HEK293 (cell line): ENCODE results near the gene ADAMTS12.

Experiments
- CTCF ChIA-PET: fragments of 350-600 bp; formaldehyde crosslinking; extraction: SDS; loops from one replicate; lab custom pipeline; 2021; ENCODE audit warnings: antibody characterized with exemption; lab: Yijun Ruan, JAX
- POLR2A ChIA-PET: fragments of 300-600 bp; formaldehyde crosslinking; extraction: SDS; loops from one replicate; lab custom pipeline; 2020; ENCODE audit warnings: antibody characterized with exemption, inconsistent platforms; lab: Yijun Ruan, JAX
- H3K27ac ChIP-seq: fragments of 200-500 bp; sonication (Bioruptor generic); 2 replicates; pipeline ENCODE4 v1.5.1; 2014; ENCODE audit warnings: low read depth, low read length, control low read depth, inconsistent platforms; ENCODE audit errors: extremely low read depth
- H3K36me3 ChIP-seq, 2 experiments: fragments of 200-500 bp in 1 of 2; sonication (Bioruptor generic) in 1 of 2; 1 replicate in 1 of 2; 2 replicates in 1 of 2; pipeline ENCODE4 v1.5.1; 2014 to 2017; ENCODE audit warnings: inconsistent platforms in 2 of 2, low read length in 2 of 2; ENCODE audit not compliant: control insufficient read depth in 2 of 2, insufficient read depth in 1 of 2
- H3K4me1 ChIP-seq: fragments of 200-500 bp; sonication (Bioruptor generic); 2 replicates; pipeline ENCODE4 v1.5.1; 2014; ENCODE audit warnings: mild to moderate bottlenecking, low read length, inconsistent platforms; ENCODE audit not compliant: control insufficient read depth, insufficient read depth
- H3K4me3 ChIP-seq: 2 replicates; pipeline ENCODE4 v1.5.1; 2011; ENCODE audit warnings: low read depth, mild to moderate bottlenecking, control low read depth, low read length, moderate library complexity
- H3K9me3 ChIP-seq: fragments of 200-500 bp; sonication (Bioruptor generic); 2 replicates; pipeline ENCODE4 v1.5.1; 2014; ENCODE audit warnings: low read depth, low read length, inconsistent platforms; ENCODE audit not compliant: control insufficient read depth, insufficient read depth
- BCL11B ChIP-seq: fragments of 450-650 bp; formaldehyde crosslinking; IDR thresholded peaks from 2 replicates; pipeline ENCODE4 v1.5.1; 2016; ENCODE audit warnings: low read depth, missing biosample characterization, missing genetic modification characterization
- HOXA7 ChIP-seq: sonication (generic); formaldehyde crosslinking; IDR thresholded peaks from 2 replicates; pipeline ENCODE4 v1.8.1; 2022; ENCODE audit warnings: missing genetic modification reagents, borderline replicate concordance
- HOXD13 ChIP-seq: sonication (generic); formaldehyde crosslinking; IDR thresholded peaks from 2 replicates; pipeline ENCODE4 v1.8.0; 2022; ENCODE audit warnings: missing genetic modification reagents, borderline replicate concordance
- KLF1 ChIP-seq: fragments of 450-650 bp; formaldehyde crosslinking; IDR thresholded peaks from 2 replicates; pipeline ENCODE4 v1.5.1; 2016; ENCODE audit warnings: missing biosample characterization, missing genetic modification characterization
- SP7 ChIP-seq: fragments of 450-650 bp; formaldehyde crosslinking; IDR thresholded peaks from 2 replicates; pipeline ENCODE4 v1.5.1; 2016; ENCODE audit warnings: missing biosample characterization, missing genetic modification characterization
- YY1 ChIP-seq: fragments of 450-650 bp; formaldehyde crosslinking; IDR thresholded peaks from 2 replicates; pipeline ENCODE4 v1.5.1; 2018; ENCODE audit warnings: missing biosample characterization, missing genetic modification characterization
- ZEB2 ChIP-seq: fragments of 450-650 bp; formaldehyde crosslinking; IDR thresholded peaks from 2 replicates; pipeline ENCODE4 v1.5.1; 2016; ENCODE audit warnings: missing biosample characterization, missing genetic modification characterization
- ZFP3 ChIP-seq: fragments of 450-650 bp; formaldehyde crosslinking; IDR thresholded peaks from 2 replicates; pipeline ENCODE4 v1.5.1; 2016; ENCODE audit warnings: low read depth, missing biosample characterization, missing genetic modification characterization
- ZFP41 ChIP-seq: fragments of 450-650 bp; formaldehyde crosslinking; IDR thresholded peaks from 2 replicates; pipeline ENCODE4 v1.5.1; 2016; ENCODE audit warnings: missing biosample characterization, missing genetic modification characterization, borderline replicate concordance
- ZNF112 ChIP-seq: fragments of 450-650 bp; formaldehyde crosslinking; IDR thresholded peaks from 2 replicates; pipeline ENCODE4 v1.5.0; 2017; ENCODE audit warnings: missing biosample characterization, missing genetic modification characterization
- ZNF169 ChIP-seq: fragments of 450-650 bp; formaldehyde crosslinking; IDR thresholded peaks from 2 replicates; pipeline ENCODE4 v1.5.1; 2016; ENCODE audit warnings: missing biosample characterization, missing genetic modification characterization
- ZNF449 ChIP-seq: fragments of 450-650 bp; formaldehyde crosslinking; IDR thresholded peaks from 2 replicates; pipeline ENCODE4 v1.5.1; 2017; ENCODE audit warnings: missing biosample characterization, mild to moderate bottlenecking, missing genetic modification characterization, moderate library complexity
- ZNF521 ChIP-seq: fragments of 450-650 bp; formaldehyde crosslinking; IDR thresholded peaks from 2 replicates; pipeline ENCODE4 v1.5.1; 2017; ENCODE audit warnings: missing biosample characterization, mild to moderate bottlenecking, missing genetic modification characterization
- ZNF555 ChIP-seq: fragments of 450-650 bp; formaldehyde crosslinking; conservative IDR thresholded peaks from 2 replicates; pipeline ENCODE4 v1.5.1; 2017; ENCODE audit warnings: missing biosample characterization, mild to moderate bottlenecking, missing genetic modification characterization, inconsistent platforms
- ZNF561 ChIP-seq: fragments of 450-650 bp; IDR thresholded peaks from 2 replicates; pipeline ENCODE4 v1.5.1; 2018; ENCODE audit warnings: missing biosample characterization, missing genetic modification characterization, borderline replicate concordance
- ZNF596 ChIP-seq: fragments of 450-650 bp; IDR thresholded peaks from 2 replicates; pipeline ENCODE4 v1.5.0; 2018; ENCODE audit warnings: missing biosample characterization, mild to moderate bottlenecking, missing genetic modification characterization, moderate library complexity
- ZNF654 ChIP-seq: fragments of 450-650 bp; formaldehyde crosslinking; IDR thresholded peaks from 2 replicates; pipeline ENCODE4 v1.5.1; 2016; ENCODE audit warnings: low read depth, missing biosample characterization, missing genetic modification characterization
- ZNF707 ChIP-seq: fragments of 450-650 bp; formaldehyde crosslinking; IDR thresholded peaks from 2 replicates; pipeline ENCODE4 v1.5.1; 2016; ENCODE audit warnings: missing biosample characterization, missing genetic modification characterization
- TF ChIP-seq, protein P1 (sequence below): fragments of 450-650 bp; formaldehyde crosslinking; IDR thresholded peaks from 2 replicates; pipeline ENCODE4 v1.5.1; 2016; ENCODE audit warnings: missing biosample characterization, missing genetic modification characterization
- TF ChIP-seq, protein P2 (sequence below): sonication (generic); formaldehyde crosslinking; IDR thresholded peaks from 2 replicates; pipeline ENCODE4 v1.8.1; 2022; ENCODE audit warnings: mild to moderate bottlenecking, moderate library complexity, missing genetic modification reagents
- TF ChIP-seq, protein P3 (sequence below): fragments of 450-650 bp; formaldehyde crosslinking; IDR thresholded peaks from 2 replicates; pipeline ENCODE4 v1.5.1; 2016; ENCODE audit warnings: missing biosample characterization, missing genetic modification characterization
- TF ChIP-seq, protein P4 (sequence below): fragments of 450-650 bp; formaldehyde crosslinking; IDR thresholded peaks from 2 replicates; pipeline ENCODE4 v1.5.1; 2016; ENCODE audit warnings: missing biosample characterization, missing genetic modification characterization

The ADAMTS12 gene

GRCh38 chr5:33715661-33716060, 176.1 kb downstream of the ADAMTS12 start:
- POLR2A ChIA-PET = no interaction called here
- CTCF ChIA-PET = interaction anchor here (0.8 kb wide), 1 partner anchor 760 kb away, joined by 5 read pairs; no protein-coding TSS in a partner anchor
- no peaks in the 10 kb centered on the region for H3K36me3 ChIP-seq
- H3K9me3 ChIP-seq = no peaks in the 10 kb centered on the region
- TF ChIP-seq HOXA7 (CRISPR knock-in tag) (no peak), ZNF521 (tag by site-specific recombination) (no peak), ZNF169 (tag by site-specific recombination) (no peak)
- TF ChIP-seq, all 188 proteins: peak for 0
- no peak overlapping the region for H3K27ac ChIP-seq
- no peaks in the 10 kb centered on the region for H3K4me1 ChIP-seq
- H3K4me3 ChIP-seq = no peak overlapping the region

DNA sequence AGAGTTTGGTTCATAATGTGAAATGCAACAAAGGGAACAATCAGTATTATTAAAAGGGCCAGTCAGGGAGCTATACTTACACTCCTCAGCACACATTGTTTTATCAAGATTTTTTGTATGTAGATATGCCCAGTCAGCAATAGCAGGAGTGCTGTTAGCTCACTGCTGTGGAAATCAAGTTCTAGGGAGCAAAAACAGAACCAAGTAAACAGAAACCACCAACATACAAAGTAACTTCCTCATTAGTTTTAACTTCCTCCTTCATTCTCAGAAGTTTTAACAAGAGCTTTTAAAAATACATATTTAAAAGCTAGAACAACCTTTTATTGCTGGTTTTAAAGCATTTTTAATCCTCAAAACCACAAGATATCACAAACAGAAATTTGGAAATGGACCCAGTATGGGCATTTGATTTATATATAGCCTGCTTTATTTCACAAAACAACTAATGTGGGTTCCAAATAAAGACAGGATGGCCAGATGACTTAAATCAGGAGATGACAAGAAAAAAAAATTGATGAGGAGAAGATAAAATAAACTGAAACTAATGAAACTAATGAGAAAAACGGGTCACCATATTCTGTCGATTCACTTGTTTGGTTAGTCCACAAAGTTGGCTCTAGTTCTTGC, 178.5 kb downstream of the ADAMTS12 start:
- ChIA-PET CTCF (no interaction called here), POLR2A (interaction anchor here (0.6 kb wide), 1 partner anchor 199 kb away, joined by 4 read pairs; no protein-coding TSS in a partner anchor)
- Histone ChIP-seq H3K27ac (no peak overlapping the region), H3K4me1 (no peaks in the 10 kb centered on the region), H3K36me3 (no peaks in the 10 kb centered on the region), H3K9me3 (no peaks in the 10 kb centered on the region), H3K4me3 (no peak overlapping the region)
- TF ChIP-seq ZNF596 (tag by site-specific recombination) = no peak
- no peak for TF ChIP-seq ZEB2 (tag by site-specific recombination)
- TF ChIP-seq ZNF654 = no peak
- TF ChIP-seq, protein P1, sequence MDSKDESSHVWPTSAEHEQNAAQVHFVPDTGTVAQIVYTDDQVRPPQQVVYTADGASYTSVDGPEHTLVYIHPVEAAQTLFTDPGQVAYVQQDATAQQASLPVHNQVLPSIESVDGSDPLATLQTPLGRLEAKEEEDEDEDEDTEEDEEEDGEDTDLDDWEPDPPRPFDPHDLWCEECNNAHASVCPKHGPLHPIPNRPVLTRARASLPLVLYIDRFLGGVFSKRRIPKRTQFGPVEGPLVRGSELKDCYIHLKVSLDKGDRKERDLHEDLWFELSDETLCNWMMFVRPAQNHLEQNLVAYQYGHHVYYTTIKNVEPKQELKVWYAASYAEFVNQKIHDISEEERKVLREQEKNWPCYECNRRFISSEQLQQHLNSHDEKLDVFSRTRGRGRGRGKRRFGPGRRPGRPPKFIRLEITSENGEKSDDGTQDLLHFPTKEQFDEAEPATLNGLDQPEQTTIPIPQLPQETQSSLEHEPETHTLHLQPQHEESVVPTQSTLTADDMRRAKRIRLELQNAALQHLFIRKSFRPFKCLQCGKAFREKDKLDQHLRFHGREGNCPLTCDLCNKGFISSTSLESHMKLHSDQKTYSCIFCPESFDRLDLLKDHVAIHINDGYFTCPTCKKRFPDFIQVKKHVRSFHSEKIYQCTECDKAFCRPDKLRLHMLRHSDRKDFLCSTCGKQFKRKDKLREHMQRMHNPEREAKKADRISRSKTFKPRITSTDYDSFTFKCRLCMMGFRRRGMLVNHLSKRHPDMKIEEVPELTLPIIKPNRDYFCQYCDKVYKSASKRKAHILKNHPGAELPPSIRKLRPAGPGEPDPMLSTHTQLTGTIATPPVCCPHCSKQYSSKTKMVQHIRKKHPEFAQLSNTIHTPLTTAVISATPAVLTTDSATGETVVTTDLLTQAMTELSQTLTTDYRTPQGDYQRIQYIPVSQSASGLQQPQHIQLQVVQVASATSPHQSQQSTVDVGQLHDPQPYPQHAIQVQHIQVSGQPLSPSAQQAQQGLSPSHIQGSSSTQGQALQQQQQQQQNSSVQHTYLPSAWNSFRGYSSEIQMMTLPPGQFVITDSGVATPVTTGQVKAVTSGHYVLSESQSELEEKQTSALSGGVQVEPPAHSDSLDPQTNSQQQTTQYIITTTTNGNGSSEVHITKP = no peak
- TF ChIP-seq YY1 (tag by site-specific recombination) = no peak
- TF ChIP-seq, protein P2, sequence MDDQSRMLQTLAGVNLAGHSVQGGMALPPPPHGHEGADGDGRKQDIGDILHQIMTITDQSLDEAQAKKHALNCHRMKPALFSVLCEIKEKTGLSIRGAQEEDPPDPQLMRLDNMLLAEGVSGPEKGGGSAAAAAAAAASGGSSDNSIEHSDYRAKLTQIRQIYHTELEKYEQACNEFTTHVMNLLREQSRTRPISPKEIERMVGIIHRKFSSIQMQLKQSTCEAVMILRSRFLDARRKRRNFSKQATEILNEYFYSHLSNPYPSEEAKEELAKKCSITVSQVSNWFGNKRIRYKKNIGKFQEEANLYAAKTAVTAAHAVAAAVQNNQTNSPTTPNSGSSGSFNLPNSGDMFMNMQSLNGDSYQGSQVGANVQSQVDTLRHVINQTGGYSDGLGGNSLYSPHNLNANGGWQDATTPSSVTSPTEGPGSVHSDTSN (CRISPR knock-in tag) = no peak
- TF ChIP-seq ZNF112 (tag by site-specific recombination) = no peak
- no peak for TF ChIP-seq ZFP41 (tag by site-specific recombination)
- no peak for TF ChIP-seq ZNF707 (tag by site-specific recombination)
- no peak for TF ChIP-seq ZNF555 (tag by site-specific recombination)
- no peak for TF ChIP-seq ZNF561 (tag by site-specific recombination)
- TF ChIP-seq ZFP3 (tag by site-specific recombination) = no peak
- TF ChIP-seq ZNF449 (tag by site-specific recombination) = no peak
- TF ChIP-seq, protein P3, sequence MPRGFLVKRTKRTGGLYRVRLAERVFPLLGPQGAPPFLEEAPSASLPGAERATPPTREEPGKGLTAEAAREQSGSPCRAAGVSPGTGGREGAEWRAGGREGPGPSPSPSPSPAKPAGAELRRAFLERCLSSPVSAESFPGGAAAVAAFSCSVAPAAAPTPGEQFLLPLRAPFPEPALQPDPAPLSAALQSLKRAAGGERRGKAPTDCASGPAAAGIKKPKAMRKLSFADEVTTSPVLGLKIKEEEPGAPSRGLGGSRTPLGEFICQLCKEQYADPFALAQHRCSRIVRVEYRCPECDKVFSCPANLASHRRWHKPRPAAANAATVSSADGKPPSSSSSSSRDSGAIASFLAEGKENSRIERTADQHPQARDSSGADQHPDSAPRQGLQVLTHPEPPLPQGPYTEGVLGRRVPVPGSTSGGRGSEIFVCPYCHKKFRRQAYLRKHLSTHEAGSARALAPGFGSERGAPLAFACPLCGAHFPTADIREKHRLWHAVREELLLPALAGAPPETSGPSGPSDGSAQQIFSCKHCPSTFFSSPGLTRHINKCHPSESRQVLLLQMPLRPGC (tag by site-specific recombination) = no peak
- TF ChIP-seq BCL11B (tag by site-specific recombination) = no peak
- TF ChIP-seq, protein P4, sequence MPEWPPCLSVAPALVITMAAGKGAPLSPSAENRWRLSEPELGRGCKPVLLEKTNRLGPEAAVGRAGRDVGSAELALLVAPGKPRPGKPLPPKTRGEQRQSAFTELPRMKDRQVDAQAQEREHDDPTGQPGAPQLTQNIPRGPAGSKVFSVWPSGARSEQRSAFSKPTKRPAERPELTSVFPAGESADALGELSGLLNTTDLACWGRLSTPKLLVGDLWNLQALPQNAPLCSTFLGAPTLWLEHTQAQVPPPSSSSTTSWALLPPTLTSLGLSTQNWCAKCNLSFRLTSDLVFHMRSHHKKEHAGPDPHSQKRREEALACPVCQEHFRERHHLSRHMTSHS (tag by site-specific recombination) = no peak
- TF ChIP-seq SP7 = no peak
- no peak for TF ChIP-seq HOXD13
- no peak for TF ChIP-seq KLF1 (tag by site-specific recombination)
